Type B pancreatic cell (in vitro differentiated cells): ENCODE measurements around the gene AFAP1L1. TPM values are rescaled to one million over a fixed set of nuclear protein-coding genes. Genes with fewer than 3 reads are reported as not detected.

Experiments
- DNase-seq: peaks from one replicate; pipeline ENCODE4 v3.0.0; 2021; ENCODE audit warnings: mixed read lengths; ENCODE audit not compliant: unreplicated experiment; ENCODE audit errors: extremely low spot score
- H3K27ac Mint-ChIP-seq: 2 replicates; pipeline ENCODE4 v1.8.0; 2021; ENCODE audit warnings: mild to moderate bottlenecking, mixed read lengths
- H3K27me3 Mint-ChIP-seq: 2 replicates; pipeline ENCODE4 v1.8.0; 2021; ENCODE audit warnings: mixed read lengths
- H3K36me3 Mint-ChIP-seq: 2 replicates; pipeline ENCODE4 v1.8.0; 2021; ENCODE audit warnings: mixed read lengths
- H3K4me1 Mint-ChIP-seq: one replicate; pipeline ENCODE4 v1.8.0; 2021; ENCODE audit warnings: mixed read lengths; ENCODE audit not compliant: unreplicated experiment
- H3K4me3 Mint-ChIP-seq: 2 replicates; pipeline ENCODE4 v1.8.0; 2021; ENCODE audit warnings: mild to moderate bottlenecking, mixed read lengths
- H3K9me3 Mint-ChIP-seq: 2 replicates; pipeline ENCODE4 v1.8.0; 2021; ENCODE audit warnings: mixed read lengths
- CTCF ChIP-seq: fragments of 200-600 bp; sonication (generic); conservative IDR thresholded peaks from 2 replicates; pipeline ENCODE4 v1.5.0; 2021; ENCODE audit warnings: antibody characterized with exemption, mild to moderate bottlenecking
- total RNA-seq: library from RNA; stranded (reverse); gene quantifications from 2 replicates; pipeline ENCODE4 v1.2.1, GENCODE V29; 2021; ENCODE audit warnings: low replicate concordance

Gene AFAP1L1
- total RNA-seq, 1 donor from 2014 or later, result 6.4 TPM

GRCh38 chr5:149333711-149334443 is 62.2 kb downstream of the AFAP1L1 start:
- Mint-ChIP-seq H3K36me3 (peaks cover 3% of the 10 kb centered on the region), H3K4me3 (no peak overlapping the region)

GRCh38 chr5:149337736-149338135 is 66.1 kb downstream of the AFAP1L1 start:
- Mint-ChIP-seq H3K4me1 (no peaks in the 10 kb centered on the region), H3K4me3 (no peak overlapping the region), H3K27me3 (no peaks in the 10 kb centered on the region), H3K36me3 (peaks cover 3% of the 10 kb centered on the region), H3K27ac (no peak overlapping the region), H3K9me3 (no peaks in the 10 kb centered on the region)
- DNase-seq, result no peak
- no peak for TF ChIP-seq CTCF

More at GRCh38 chr5:149333711-149334443, 62.2 kb downstream of the AFAP1L1 start:
- H3K4me1 Mint-ChIP-seq, result no peaks in the 10 kb centered on the region
- no peaks in the 10 kb centered on the region for H3K27me3 Mint-ChIP-seq
- no peaks in the 10 kb centered on the region for H3K9me3 Mint-ChIP-seq
- no peak overlapping the region for H3K27ac Mint-ChIP-seq
- DNase-seq, result no peak
- TF ChIP-seq CTCF, result no peak

GRCh38 chr5:149338364-149338763 is 66.7 kb downstream of the AFAP1L1 start:
- Mint-ChIP-seq H3K27ac (no peak overlapping the region), H3K4me1 (no peaks in the 10 kb centered on the region)
- no peak for DNase-seq

GRCh38 chr5:149340920-149341319 is 69.3 kb downstream of the AFAP1L1 start:
- Mint-ChIP-seq H3K27me3 (no peaks in the 10 kb centered on the region), H3K4me3 (no peak overlapping the region), H3K36me3 (peaks cover 3% of the 10 kb centered on the region), H3K4me1 (peaks cover 13% of the 10 kb centered on the region), H3K9me3 (no peaks in the 10 kb centered on the region), H3K27ac (no peak overlapping the region)
- no peak for TF ChIP-seq CTCF
- DNase-seq, result no peak

More at GRCh38 chr5:149338364-149338763, 66.7 kb downstream of the AFAP1L1 start:
- Mint-ChIP-seq H3K36me3 (peaks cover 3% of the 10 kb centered on the region), H3K27me3 (no peaks in the 10 kb centered on the region), H3K4me3 (no peak overlapping the region), H3K9me3 (no peaks in the 10 kb centered on the region)
- no peak for TF ChIP-seq CTCF

GRCh38 chr5:149341876-149342275 is 70.2 kb downstream of the AFAP1L1 start:
- peaks cover 3% of the 10 kb centered on the region for H3K36me3 Mint-ChIP-seq

More at GRCh38 chr5:149341876-149342275, 70.2 kb downstream of the AFAP1L1 start:
- no peak for TF ChIP-seq CTCF
- no peak for DNase-seq
- Mint-ChIP-seq H3K4me1 (peaks cover 13% of the 10 kb centered on the region), H3K9me3 (no peaks in the 10 kb centered on the region), H3K27ac (no peak overlapping the region), H3K27me3 (no peaks in the 10 kb centered on the region), H3K4me3 (no peak overlapping the region)
